ENCODE data around the gene CELF4.

The CELF4 gene

GRCh38 chr18:37565101-37565976 lies at the start of gene CELF4:
Gene CELF4, minus strand, starts transcription at chr18:37565798.
- DNase-seq = no peak

DNA sequence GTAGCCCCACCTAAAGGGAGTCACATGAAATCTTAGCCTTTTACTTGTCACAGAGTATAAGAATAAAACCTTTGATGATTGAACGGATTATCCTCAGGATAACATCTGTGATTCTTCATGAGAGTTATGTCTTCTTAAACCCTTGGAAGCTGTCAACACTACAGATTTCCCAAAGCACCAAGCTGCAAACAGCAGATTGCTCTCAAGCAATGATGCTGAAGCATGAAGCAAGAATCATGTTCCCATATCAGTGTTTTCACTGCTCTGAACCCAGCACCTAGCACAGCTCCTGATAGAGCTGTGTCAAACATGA lies 47.6 kb upstream of the CELF4 start:
- DNase-seq = no peak

DNA sequence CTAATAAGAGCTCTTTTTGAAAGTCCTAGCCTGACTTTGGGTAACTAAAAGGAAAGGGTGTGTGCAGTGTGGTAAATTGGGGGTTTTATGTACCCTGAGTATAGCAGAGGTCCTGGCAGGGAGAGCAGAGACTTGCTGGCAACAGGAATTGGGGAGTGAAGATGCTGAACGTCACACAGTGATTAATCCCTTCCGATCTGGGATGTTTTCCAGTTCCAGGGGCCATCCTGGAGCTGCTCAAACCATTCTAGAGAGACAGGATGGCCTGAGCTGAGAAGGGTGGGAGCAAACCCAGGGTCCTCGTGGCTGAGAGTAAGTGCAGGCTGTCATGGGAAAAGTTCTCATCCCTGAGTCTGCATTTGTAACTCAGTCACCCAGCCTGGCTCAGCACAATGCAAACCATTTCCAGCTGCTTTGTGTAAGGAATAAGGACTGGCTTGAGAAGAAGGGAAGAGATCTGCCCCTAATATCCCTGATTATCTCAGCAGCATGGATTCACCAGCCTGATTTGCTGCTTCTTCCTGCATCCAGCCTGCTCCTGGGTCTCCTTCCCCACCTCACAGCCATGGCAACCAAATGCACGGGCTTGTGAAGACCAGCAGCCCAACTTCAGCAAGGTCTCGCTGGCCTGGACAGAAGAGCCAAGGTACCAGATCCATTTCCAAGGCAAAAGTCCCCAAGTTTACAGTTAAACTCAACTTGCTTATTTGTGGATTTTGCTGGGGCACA lies 47.1 kb upstream of the CELF4 start:
- DNase-seq = no peak

DNA sequence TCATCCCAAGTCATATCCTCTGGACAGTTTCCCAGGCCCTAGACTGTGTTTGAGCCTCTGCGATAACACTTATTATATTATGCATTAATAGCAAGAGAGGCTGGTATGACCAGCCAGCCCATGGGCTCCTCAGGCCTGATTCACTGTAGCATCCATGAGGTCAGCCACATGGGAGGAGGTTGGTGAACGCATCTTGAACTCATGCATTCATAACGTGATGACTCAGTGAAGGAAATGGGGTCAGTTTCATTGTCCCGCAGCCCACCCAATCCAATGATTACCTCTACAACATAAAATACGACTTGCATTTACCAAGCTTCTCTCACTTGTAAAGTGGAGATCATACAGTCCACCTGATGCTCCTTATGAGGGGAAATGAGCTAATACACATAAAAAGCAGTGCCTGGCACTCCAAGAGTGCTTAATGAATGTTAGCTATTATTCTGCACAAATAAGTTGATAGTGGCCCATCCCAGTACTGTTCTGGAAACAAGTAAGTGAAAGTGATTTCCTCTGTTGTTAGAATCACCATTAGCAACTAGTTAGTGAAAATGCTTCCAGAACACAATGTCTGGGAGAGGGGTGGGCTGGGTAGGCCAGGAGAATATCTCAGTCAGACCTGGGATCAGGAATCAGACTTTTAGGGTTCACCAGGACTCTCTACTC lies 46.1 kb upstream of the CELF4 start:
- DNase-seq = no peak

GRCh38 chr18:37608876-37609275 lies 43.3 kb upstream of the CELF4 start:
- DNase-seq = no peak

GRCh38 chr18:37607281-37607680 lies 41.7 kb upstream of the CELF4 start:
- DNase-seq = no peak

GRCh38 chr18:37604032-37604431 lies 38.4 kb upstream of the CELF4 start:
- no peak for DNase-seq

DNA sequence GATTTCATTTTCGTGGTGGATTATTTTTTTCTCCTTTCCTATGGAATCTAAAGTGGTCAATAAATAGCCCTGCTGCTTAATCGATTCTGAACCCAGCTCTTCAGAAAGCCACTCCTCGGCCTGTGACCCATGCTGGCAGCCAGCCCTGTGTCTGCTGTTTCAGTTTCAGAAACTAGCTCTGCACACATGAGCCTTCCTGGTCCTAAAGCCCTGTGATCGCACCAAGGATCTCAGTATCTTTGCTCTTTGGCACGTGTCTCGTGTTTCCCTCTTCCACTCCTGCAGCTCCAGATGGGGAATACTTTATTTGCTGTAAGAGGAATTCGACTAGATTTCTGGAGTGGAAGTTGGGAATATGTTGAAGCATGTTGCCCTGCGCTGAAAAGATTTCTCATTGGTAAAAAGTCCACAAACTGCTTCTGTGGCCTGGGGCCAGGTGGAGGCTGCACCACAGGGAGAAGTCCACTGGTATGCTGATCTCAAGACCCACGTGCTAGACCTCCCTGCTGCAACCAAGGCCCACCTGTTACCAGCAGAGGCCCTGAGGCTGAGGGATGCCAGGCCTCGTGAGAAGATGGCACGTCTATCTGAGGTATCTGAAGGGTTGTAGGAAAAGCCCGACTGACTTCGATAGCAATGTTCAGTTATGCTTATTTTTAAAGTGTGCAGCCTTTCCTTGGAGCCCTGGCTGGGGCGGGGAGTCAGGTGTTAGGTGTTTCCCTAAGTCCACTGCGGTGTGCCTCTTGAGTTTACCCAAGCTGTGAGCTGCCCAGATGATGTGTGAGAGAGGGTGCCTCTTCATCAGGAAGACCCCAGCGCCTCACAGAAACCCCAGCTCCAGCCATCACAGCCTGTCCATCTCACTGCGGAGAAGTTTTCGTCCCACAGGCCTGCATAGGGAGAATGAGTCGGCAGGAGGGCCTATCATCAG lies 33.6 kb upstream of the CELF4 start:
- DNase-seq = no peak

DNA sequence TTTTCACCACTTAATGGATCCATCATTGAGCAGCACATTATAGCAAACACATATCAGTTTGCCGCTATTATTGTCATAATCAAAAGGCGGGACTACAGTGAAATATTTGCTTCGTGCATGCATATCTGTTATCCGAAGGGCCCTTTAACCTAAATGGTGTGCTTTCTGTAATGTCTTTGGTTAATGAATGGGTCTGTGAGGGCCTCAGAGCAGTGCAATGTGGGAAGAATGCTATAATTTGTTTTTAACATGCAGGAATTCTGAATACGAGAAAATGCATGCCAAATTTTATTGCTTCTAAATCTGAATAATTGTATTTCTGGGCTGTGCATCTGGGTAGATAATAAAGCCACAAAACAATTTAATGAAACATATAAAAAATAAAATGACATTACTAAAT lies 32.8 kb upstream of the CELF4 start:
- DNase-seq = no peak

- DNase-seq = no peak
Observed at GRCh38 chr18:37590346-37590745, 24.7 kb upstream of the CELF4 start.

DNA sequence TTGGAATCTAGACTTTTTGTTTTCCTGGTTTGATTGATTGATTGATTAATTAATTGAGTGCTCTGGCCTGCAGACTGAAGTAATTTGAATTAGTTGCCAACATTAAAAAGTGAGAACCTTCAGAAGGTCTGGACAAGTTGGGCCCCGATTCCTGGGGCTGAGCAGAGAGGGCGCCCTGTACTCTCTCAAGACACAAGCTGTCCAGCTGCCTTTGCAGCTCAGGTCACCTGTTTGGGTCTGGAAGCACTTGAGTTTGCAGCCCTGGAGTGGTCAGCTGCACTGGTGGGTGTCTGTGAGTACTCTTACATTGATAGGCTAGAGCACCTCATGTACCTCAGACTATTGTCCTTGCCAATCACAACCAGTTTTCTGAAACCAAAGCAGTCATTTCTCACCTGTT lies 22.7 kb upstream of the CELF4 start:
- DNase-seq = no peak

- DNase-seq = no peak
Observed at GRCh38 chr18:37586656-37587225, 21.1 kb upstream of the CELF4 start.

DNA sequence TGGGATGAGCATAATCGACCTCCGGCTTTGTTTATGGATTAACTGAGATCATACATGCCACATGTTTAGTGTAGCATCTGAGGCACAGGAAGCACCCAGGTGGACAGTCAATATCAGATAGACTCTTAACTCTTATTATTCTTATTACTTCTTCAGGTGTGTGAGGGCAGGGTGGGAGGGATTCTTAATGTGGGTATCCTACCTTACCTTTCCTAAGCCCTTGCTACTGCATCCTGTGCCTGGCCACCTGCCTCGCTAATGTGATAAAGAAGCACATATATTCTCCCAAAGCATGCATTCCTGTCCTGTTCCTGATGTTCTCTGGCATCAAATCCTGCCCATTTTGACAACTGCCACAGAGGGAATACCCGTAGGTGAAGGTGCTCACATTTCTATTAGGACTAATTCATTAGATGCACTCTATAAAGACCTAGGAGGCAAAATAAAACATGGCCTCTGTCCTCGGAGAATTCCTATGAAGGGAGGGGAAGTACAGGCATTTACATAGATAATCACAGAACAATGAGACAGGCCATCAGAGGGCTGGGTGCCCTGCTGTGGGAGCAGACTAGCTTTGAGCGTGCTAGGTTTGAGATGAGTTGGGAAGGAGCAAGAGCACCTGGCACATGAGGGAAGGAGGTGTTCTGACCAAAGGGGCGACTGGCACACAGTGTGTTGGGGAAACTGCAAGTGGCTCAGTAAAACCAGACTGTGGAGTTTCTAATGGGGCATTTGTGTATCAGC lies 19.5 kb upstream of the CELF4 start:
- no peak for DNase-seq

DNA sequence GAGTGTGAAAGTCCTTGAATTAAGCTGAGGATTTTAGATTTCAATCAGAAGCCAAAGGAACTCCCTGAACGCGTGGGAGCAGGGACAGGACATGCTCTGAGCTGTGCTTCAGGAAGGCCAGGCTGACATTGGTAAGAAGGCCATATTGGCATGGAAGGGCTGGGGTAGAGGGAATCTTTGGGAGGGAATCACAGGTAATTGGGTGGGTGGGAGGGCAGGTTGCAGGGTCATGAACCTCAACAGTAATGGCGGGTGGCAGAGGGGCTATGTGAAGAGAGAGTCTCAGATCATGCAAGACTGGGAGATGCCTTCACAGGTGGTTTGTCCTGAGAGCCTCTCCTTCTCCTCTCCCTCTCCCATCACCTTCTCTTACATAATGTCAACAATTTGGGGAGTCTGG lies 18.6 kb upstream of the CELF4 start:
- no peak for DNase-seq

DNA sequence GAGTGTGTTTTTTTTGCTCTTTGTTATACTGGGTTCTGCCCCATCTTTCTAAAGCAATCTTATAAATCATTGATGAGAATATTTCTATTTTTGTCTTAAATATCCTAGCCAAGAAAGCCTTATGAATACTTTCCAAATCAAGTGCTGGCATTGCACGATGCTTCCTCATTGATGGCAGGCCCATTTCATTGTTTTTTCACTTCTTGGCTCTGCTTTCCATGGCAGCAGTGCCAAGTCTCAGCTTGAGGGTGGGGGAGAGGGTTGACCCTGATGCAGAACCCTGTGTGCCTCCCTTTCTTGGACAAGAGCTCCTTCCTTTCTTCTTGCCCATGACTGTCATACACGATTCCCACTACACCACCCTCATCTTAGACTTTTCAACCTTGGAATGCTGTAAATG lies 16.7 kb upstream of the CELF4 start:
- no peak for DNase-seq

DNA sequence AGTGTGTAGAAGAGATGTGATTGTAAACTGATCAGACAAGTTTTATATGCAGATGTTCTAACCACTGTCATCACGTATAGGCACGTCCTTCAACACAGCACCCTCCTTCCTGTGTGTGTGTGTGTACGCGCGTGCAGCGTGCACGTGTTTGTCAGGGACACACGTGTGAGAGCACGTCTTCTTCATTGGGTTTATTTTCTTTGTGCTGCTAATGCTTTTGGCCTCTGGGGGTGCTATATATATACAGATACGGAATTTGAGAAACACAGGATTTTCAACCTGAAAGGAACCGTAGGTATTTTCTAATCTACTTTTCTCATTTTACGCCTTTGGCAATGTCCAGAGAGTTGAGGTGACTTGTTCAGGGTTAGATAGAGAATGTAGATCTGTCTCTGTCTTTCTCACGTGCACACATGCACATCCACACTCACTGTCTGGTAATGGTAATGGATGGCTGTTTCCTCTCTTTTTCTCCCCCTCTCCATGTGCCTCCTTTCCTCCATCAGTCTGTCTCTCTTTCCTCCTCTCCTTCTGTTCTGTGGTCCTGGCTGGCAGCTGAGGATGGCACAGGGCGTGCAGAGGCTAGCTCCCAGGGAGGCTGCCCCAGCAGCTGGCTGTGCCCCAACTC lies 13.4 kb upstream of the CELF4 start:
- DNase-seq = no peak

DNA sequence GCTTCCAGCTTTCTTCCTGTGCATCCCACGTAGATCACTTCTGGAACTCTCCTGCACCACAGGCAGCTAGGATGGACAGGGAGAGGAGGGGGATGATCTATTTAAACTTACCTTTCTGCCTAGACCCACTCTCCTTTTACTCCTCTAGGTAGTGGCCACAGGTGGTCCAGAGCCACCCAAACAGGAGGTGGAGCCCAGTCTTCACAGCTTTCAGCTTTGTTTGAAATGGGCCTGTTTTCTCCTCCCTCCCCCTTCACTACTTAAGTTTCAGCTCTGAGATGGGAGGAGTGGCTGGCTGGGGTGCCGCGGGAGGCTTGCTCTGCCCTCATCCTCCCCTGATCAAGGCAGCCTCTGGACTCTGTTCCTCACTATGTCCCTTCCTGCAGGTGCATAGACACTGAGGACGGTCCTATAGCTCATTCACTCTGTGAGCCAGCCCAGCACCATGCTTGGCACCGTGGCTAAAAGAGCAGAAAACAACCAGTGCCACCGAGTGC lies 12.6 kb upstream of the CELF4 start:
- no peak for DNase-seq

GRCh38 chr18:37577051-37577611 lies 11.5 kb upstream of the CELF4 start:
- DNase-seq = no peak

DNA sequence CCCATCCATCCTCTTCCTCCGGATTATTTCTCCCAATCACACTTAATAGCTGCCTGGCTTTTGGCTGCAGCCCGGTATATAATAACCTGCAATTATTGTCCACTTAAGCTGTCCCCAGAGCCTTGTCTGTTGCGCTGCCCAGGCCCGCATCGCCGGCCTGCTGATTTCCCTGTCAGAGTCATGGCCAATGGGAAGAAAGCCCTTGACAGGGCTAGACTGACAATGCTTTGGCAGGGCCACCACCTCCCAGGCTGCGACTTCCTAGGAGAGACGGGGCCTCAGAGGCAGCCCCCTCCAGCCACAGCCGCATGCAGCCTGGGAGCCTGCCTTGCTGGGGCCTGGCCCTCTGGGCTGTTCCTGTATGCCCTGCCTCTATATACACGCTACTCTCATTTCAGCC lies 10.0 kb upstream of the CELF4 start:
- no peak for DNase-seq

- no peak for DNase-seq
Observed at GRCh38 chr18:37574113-37574512, 8.5 kb upstream of the CELF4 start.

- DNase-seq = no peak
Observed at GRCh38 chr18:37572736-37573135, 7.1 kb upstream of the CELF4 start.
